K562 (cell line): ENCODE measurements around the gene GPR107. TPM values are rescaled to one million over a fixed set of nuclear protein-coding genes. Genes with fewer than 3 reads are reported as not detected.

ENCODE experiments used
- ATAC-seq: fragments of 200-7000 bp; cut with Tn5 transposase; 3 replicates; pipeline ENCODE4 v1.9.1; 2020; ENCODE audit warnings: moderate library complexity
- BruUV-seq: library from RNA; stranded (reverse); fragments of 400-500 nt; replicated peaks from 2 replicates; lab custom pipeline; 2021; lab: Mats Ljungman, UMichigan
- CTCF ChIA-PET: fragments of 300-600 bp; formaldehyde crosslinking; extraction: SDS; loops from one replicate; lab custom pipeline; 2021; ENCODE audit warnings: low intra/inter-chr PET ratio; lab: Yijun Ruan, JAX
- POLR2A ChIA-PET: fragments of 300-600, 350-650 bp; sonication (Branson Sonifier 250); formaldehyde crosslinking; extraction: SDS; loops from one replicate; lab custom pipeline; 2021; ENCODE audit warnings: antibody characterized with exemption, inconsistent platforms; lab: Yijun Ruan, JAX
- DNase-seq, 4 experiments: peaks; one replicate each; pipeline versions ENCODE4 v3.0.0 to v3.0.0-alpha.2; 2011 to 2018; ENCODE audit warnings: low spot score in 3 of 4, mixed read lengths in 3 of 4; ENCODE audit errors: extremely low read depth in 1 of 4
- FAIRE-seq: peaks from 2 replicates; lab custom pipeline; 2011; peaks lifted over from hg19 to GRCh38; lab: Jason Lieb, UNC
- H2AFZ ChIP-seq: 2 replicates; pipeline ENCODE4 v1.6.0; 2011; ENCODE audit warnings: low read depth, low read length, control low read depth, inconsistent platforms
- H3K27ac ChIP-seq: fragments of 200-600 bp; 3 replicates; pipeline ENCODE4 v1.8.0; 2011; ENCODE audit warnings: low read depth, mild to moderate bottlenecking, control low read depth, inconsistent platforms, low read length, moderate library complexity, mixed read lengths; ENCODE audit errors: extremely low read depth
- H3K27me3 ChIP-seq, 2 experiments: fragments of 300-600 bp in 1 of 2; 2 replicates in 1 of 2; 3 replicates in 1 of 2; pipeline versions ENCODE4 v1.6.0 to v1.8.0; 2011; ENCODE audit warnings: inconsistent platforms in 2 of 2, low read length in 2 of 2, mild to moderate bottlenecking in 1 of 2, mixed read lengths in 1 of 2, moderate library complexity in 1 of 2; ENCODE audit not compliant: control insufficient read depth in 2 of 2, insufficient read depth in 2 of 2
- H3K36me3 ChIP-seq: fragments of 300-600 bp; 3 replicates; pipeline ENCODE4 v1.8.0; 2011; ENCODE audit warnings: mild to moderate bottlenecking, low read length, inconsistent platforms; ENCODE audit not compliant: control insufficient read depth, insufficient read depth
- H3K4me1 ChIP-seq, 2 experiments: fragments of 200-600 bp in 1 of 2; replicated peaks in 1 of 2; 2 replicates in 1 of 2; 3 replicates in 1 of 2; pipeline versions ENCODE4 v1.5.1 to v1.8.0; 2011; ENCODE audit warnings: inconsistent platforms in 2 of 2, low read length in 2 of 2, mild to moderate bottlenecking in 1 of 2, mixed read lengths in 1 of 2, moderate library complexity in 1 of 2; ENCODE audit not compliant: control insufficient read depth in 2 of 2, insufficient read depth in 2 of 2
- H3K4me2 ChIP-seq: 2 replicates; pipeline ENCODE4 v1.6.1; 2011; ENCODE audit warnings: low read length, control low read depth, inconsistent platforms, mixed read lengths; ENCODE audit not compliant: insufficient read depth
- H3K4me3 ChIP-seq: fragments of 200-600 bp; sonication (generic), shearing (Covaris generic); 2 replicates; pipeline ENCODE4 v1.5.1; 2016; ENCODE audit warnings: control low read depth, inconsistent platforms
- H3K79me2 ChIP-seq: fragments of 200-600 bp; 3 replicates; pipeline ENCODE4 v1.8.0; 2011; ENCODE audit warnings: low read length, inconsistent platforms; ENCODE audit not compliant: control insufficient read depth, insufficient read depth
- H3K9ac ChIP-seq, 2 experiments: 2 replicates each; pipeline versions ENCODE4 v1.6.0 to v1.6.1; 2011; ENCODE audit warnings: low read depth in 2 of 2, low read length in 2 of 2, control low read depth in 1 of 2, inconsistent platforms in 1 of 2, mild to moderate bottlenecking in 1 of 2, mixed read lengths in 1 of 2; ENCODE audit not compliant: insufficient read depth in 1 of 2
- H3K9me1 ChIP-seq: one replicate; pipeline ENCODE4 v1.6.0; 2011; ENCODE audit warnings: inconsistent platforms, mild to moderate bottlenecking, low read length, moderate library complexity; ENCODE audit not compliant: control insufficient read depth, insufficient read depth
- H3K9me3 ChIP-seq: replicated peaks from 2 replicates; pipeline ENCODE4 v1.5.1; 2011; ENCODE audit warnings: low read depth, low read length, inconsistent platforms; ENCODE audit not compliant: control insufficient read depth, insufficient read depth
- H4K20me1 ChIP-seq: replicated peaks from 2 replicates; pipeline ENCODE4 v1.6.1; 2011; ENCODE audit warnings: low read length, inconsistent platforms, mixed read lengths; ENCODE audit not compliant: control insufficient read depth, insufficient read depth
- BHLHE40 ChIP-seq: IDR thresholded peaks from 2 replicates; pipeline ENCODE4 v1.6.1; 2011; ENCODE audit warnings: low read length, improper control_type of control experiment
- CHD1 ChIP-seq: fragments of 200-600 bp; sonication (generic); IDR thresholded peaks from one replicate; pipeline ENCODE4 v1.6.1; 2012; ENCODE audit warnings: mild to moderate bottlenecking, moderate library complexity, low read length, inconsistent platforms
- E2F6 ChIP-seq, 2 experiments: IDR thresholded peaks; 2 replicates each; pipeline ENCODE4 v1.6.1; 2011; ENCODE audit warnings: borderline replicate concordance in 1 of 2, control low read depth in 1 of 2, low read depth in 1 of 2, low read length in 1 of 2, mild to moderate bottlenecking in 1 of 2, mixed read lengths in 1 of 2, moderate library complexity in 1 of 2; ENCODE audit not compliant: insufficient read depth in 1 of 2, insufficient read length in 1 of 2, poor library complexity in 1 of 2, severe bottlenecking in 1 of 2; ENCODE audit errors: extremely low read depth in 1 of 2
- GATAD2A ChIP-seq: fragments of 450-650 bp; IDR thresholded peaks from 2 replicates; pipeline ENCODE4 v1.6.1; 2017
- HDAC1 ChIP-seq, 2 experiments: fragments of 450-650 bp; IDR thresholded peaks; 2 replicates each; pipeline ENCODE4 v1.6.1; 2016 to 2017; ENCODE audit warnings: inconsistent platforms in 1 of 2, mild to moderate bottlenecking in 1 of 2, moderate library complexity in 1 of 2
- HLTF ChIP-seq: fragments of 450-650 bp; IDR thresholded peaks from 2 replicates; pipeline ENCODE4 v1.6.1; 2016
- KLF1 ChIP-seq: fragments of 450-650 bp; IDR thresholded peaks from 2 replicates; pipeline ENCODE4 v1.6.1; 2016; ENCODE audit warnings: missing genetic modification characterization, missing compliant biosample characterization
- MYC ChIP-seq, 2 experiments: fragments of 250-450 bp in 1 of 2; sonication (Bioruptor Pico) in 1 of 2; IDR thresholded peaks; 2 replicates each; pipeline versions ENCODE4 v1.5.1 to v1.6.1; 2012 to 2021; ENCODE audit warnings: low read depth in 2 of 2, borderline replicate concordance in 1 of 2, improper control_type of control experiment in 1 of 2, low read length in 1 of 2, mild to moderate bottlenecking in 1 of 2, moderate library complexity in 1 of 2
- PHF8 ChIP-seq: fragments of 200-600 bp; sonication (generic); IDR thresholded peaks from 2 replicates; pipeline ENCODE4 v1.6.1; 2012; ENCODE audit warnings: mixed run types, mild to moderate bottlenecking, inconsistent platforms, low read length, moderate library complexity, borderline replicate concordance
- PML ChIP-seq: IDR thresholded peaks from 2 replicates; pipeline ENCODE4 v1.6.1; 2012; ENCODE audit warnings: low read length, inconsistent platforms
- SFPQ ChIP-seq: fragments of 200-400 bp; formaldehyde crosslinking; IDR thresholded peaks from 2 replicates; pipeline ENCODE4 v1.6.1; 2017; ENCODE audit warnings: mild to moderate bottlenecking, low read depth, low read length, moderate library complexity
- STAG1 ChIP-seq: sonication (generic); formaldehyde crosslinking; IDR thresholded peaks from 2 replicates; pipeline ENCODE4 v1.5.0; 2020; ENCODE audit warnings: missing genetic modification reagents, borderline replicate concordance
- YY1 ChIP-seq, 3 experiments: IDR thresholded peaks; 2 replicates each; pipeline ENCODE4 v1.6.1; 2011; ENCODE audit warnings: low read length in 2 of 3, mild to moderate bottlenecking in 2 of 3, moderate library complexity in 2 of 3, borderline replicate concordance in 1 of 3, control low read depth in 1 of 3, low read depth in 1 of 3; ENCODE audit not compliant: insufficient read depth in 3 of 3, insufficient replicate concordance in 2 of 3, control insufficient read depth in 1 of 3, insufficient read length in 1 of 3; ENCODE audit errors: extremely low read depth in 1 of 3
- ZBTB7A ChIP-seq: IDR thresholded peaks from 2 replicates; pipeline ENCODE4 v1.6.1; 2011; ENCODE audit warnings: low read depth, mild to moderate bottlenecking, low read length, moderate library complexity, borderline replicate concordance; ENCODE audit not compliant: control insufficient read depth
- ZNF512 ChIP-seq: IDR thresholded peaks from 2 replicates; pipeline ENCODE4 v1.6.1; 2016; ENCODE audit warnings: missing genetic modification characterization, missing compliant biosample characterization
- WGBS: fragments of 100-300 bp; shearing (Covaris generic); methylation state at CpG from one replicate; pipeline ENCODE4 v1.1.6; 2016; ENCODE audit warnings: low coverage, mixed read lengths; ENCODE audit not compliant: insufficient coverage; ENCODE audit errors: missing lambda C conversion rate; 5-methylcytosine and 5-hydroxymethylcytosine counted together
- in situ Hi-C: fragments of 300-500 bp; cut with MboI; formaldehyde crosslinking; loops from 4 replicates; pipeline ENCODE4 v1.15.0; 2018; ENCODE audit warnings: inconsistent platforms, mixed read lengths
- intact Hi-C: fragments of 100-400 bp; cut with micrococcal nuclease; formaldehyde crosslinking; loops from 2 replicates; pipeline ENCODE4 v1.14.2; 2022
- polyA plus RNA-seq, 8 experiments: library from polyadenylated mRNA; depleted of rRNA in 4 of 8; stranded (reverse) in 5 of 8; unstranded in 3 of 8; fragments of >200 nt; fragmentation: Nextera tagmentation in 2 of 8; fragmentation: Illumina TruSeq in 1 of 8; extraction: Ambion mirVana in 2 of 8; extraction: Trizol in 1 of 8; gene quantifications; 2 replicates each; pipeline versions ENCODE4 v1.2.1 to v1.2.3, GENCODE V29; 2011 to 2014; ENCODE audit warnings: inconsistent platforms in 1 of 8, missing spikeins in 1 of 8
- total RNA-seq, 7 experiments: library from RNA; depleted of rRNA in 6 of 7; stranded (reverse); fragments of >200 nt in 6 of 7; fragmentation: Illumina TruSeq in 2 of 7; extraction: Trizol in 2 of 7; gene quantifications; 2 replicates each; pipeline versions ENCODE4 v1.2.1 to v1.2.3, GENCODE V29; 2011 to 2021; ENCODE audit warnings: low replicate concordance in 1 of 7

The GPR107 gene
- total and polyA plus RNA-seq, 9 of the 15 experiments (the other 6 are each of a cell fraction or from before 2014, with no cell fraction given), result 3.2 to 34.6 (median 14.4) TPM

GRCh38 chr9:130172161-130172857 is 118.6 kb downstream of the GPR107 start, which contains the start of gene NCS1:
Gene NCS1, plus strand, starts transcription at chr9:130172404. Its CDS starts 260 bp downstream, at chr9:130172664.
- CTCF ChIA-PET, result no interaction called here
- Histone ChIP-seq H3K9me1 (no peaks in the 10 kb centered on the region), H3K36me3 (no peaks in the 10 kb centered on the region), H3K4me2 (peak within 1 kb of the TSS; percentile 48), H3K4me3 (peak within 1 kb of the TSS; percentile 52), H3K27me3 (no peaks in the 10 kb centered on the region; a peak in 1 of 5 replicates), H3K9ac (peak within 1 kb of the TSS; percentile 34 to 90), H4K20me1 (peaks cover 14% of the 10 kb centered on the region; the same call in 1 of the 2 replicates), H3K9me3 (no peaks in the 10 kb centered on the region), H3K27ac (no peak within 1 kb of the TSS), H2AFZ (peak within 1 kb of the TSS; percentile 78), H3K4me1 (peaks cover 0 to 27% of the 10 kb centered on the region in 2 experiments; a peak in 3 of 5 replicates), H3K79me2 (peaks cover 16% of the 10 kb centered on the region)
- FAIRE-seq, result no peak
- BruUV-seq, result no TSS peak
- in situ Hi-C loops, result no loop called here
- peak; percentile 91 for ATAC-seq
- 0% methylated on average over 10 of the region's 101 CpGs for WGBS
- POLR2A ChIA-PET, result no interaction called here
- intact Hi-C loops, result no loop called here
- peak; percentile 80 to 97 (median 94) for DNase-seq
- TF ChIP-seq E2F6 (IDR thresholded peaks at IDR 0.05; ENCODE audit: borderline replicate concordance in 1 of 2, extremely low read depth in 1 of 2, insufficient read depth in 1 of 2, insufficient read length in 1 of 2, low read depth in 1 of 2, low read length in 1 of 2, poor library complexity in 1 of 2, severe bottlenecking in 1 of 2), result peak; percentile 60 to 89
- TF ChIP-seq SFPQ, result no peak
- TF ChIP-seq STAG1 (CRISPR knock-in tag), result no peak
- no peak for TF ChIP-seq HLTF
- peak in 2 of 3 experiments; percentile 48 to 59 for TF ChIP-seq YY1 (IDR thresholded peaks at IDR 0.05; ENCODE audit: borderline replicate concordance in 1 of 3, control insufficient read depth in 1 of 3, extremely low read depth in 1 of 3, insufficient read depth in 3 of 3, insufficient read length in 1 of 3, insufficient replicate concordance in 2 of 3, low read depth in 1 of 3, low read length in 2 of 3)
- TF ChIP-seq ZBTB7A, result peak; percentile 59; the same call in 1 of the 2 replicates
- no peak for TF ChIP-seq HDAC1 (IDR thresholded peaks at IDR 0.05)
- TF ChIP-seq PHF8, result peak; percentile 30; the same call in 1 of the 2 replicates
- no peak for TF ChIP-seq GATAD2A
- TF ChIP-seq BHLHE40, result 0 out of 2 replicates have a peak, but pooled peaks have one; percentile 16
- no peak for TF ChIP-seq CHD1
- no peak for TF ChIP-seq ZNF512 (tag)
- no peak for TF ChIP-seq KLF1 (tag)
- no peak for TF ChIP-seq PML
- 0 out of 2 replicates have a peak, but pooled peaks have one; percentile 25 for TF ChIP-seq MYC (IDR thresholded peaks at IDR 0.05; ENCODE audit: low read depth, low read length)
- no peak for TF ChIP-seq MYC (CRISPR knock-in tag; IDR thresholded peaks at IDR 0.05; ENCODE audit: borderline replicate concordance, low read depth)
